ENCODE results near the gene GKN2.
"Not testable (repeated sequence)": the region's sequence is repeated elsewhere in the genome, so short reads cannot be mapped to it uniquely, and the experiment has no call there.

Gene GKN2

GRCh38 chr2:68917034-68917718 lies 35.5 kb downstream of the GKN2 start:
- DNase-seq = no peak

DNA sequence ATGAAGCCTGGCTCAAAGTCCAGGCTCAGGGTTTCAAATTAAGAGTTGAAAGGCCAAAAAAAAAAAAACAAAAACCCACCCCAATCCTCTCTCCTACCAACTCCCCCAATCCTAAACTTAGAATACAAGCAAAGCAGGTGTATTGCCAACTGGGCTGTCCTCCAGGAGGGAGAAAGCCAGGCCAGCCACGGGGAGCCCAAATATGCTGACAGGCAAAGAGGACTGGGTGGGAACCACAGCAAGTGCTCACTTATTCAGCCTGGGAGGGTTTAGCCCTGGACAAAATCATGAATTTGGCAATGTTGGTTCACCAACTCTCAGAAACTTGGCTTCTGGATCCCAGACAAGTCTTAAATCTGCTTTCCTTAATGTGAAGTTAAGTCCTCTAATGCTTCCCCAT lies 36.5 kb downstream of the GKN2 start:
- DNase-seq = no peak

GRCh38 chr2:68915393-68915792 lies 37.3 kb downstream of the GKN2 start:
- DNase-seq = no peak

DNA sequence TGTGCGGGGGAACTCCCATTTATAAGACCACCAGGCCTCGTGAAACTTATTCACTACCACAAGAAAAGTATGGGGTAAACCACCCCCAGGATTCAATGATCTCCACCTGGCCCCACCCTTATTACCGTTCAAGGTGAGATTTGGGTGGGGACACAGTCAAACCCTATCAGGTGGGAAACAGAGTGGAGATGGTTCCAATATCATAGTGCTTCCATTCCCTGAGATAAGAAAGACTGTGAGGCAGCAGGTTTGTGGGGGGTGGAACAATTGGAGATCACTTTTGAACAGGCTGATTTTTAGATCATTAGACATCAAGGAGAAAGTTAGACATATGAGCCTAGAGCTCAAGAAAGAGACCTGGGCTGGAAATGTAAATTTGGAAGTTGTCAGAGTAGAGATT lies 39.3 kb downstream of the GKN2 start:
- no peak for DNase-seq

GRCh38 chr2:68912732-68913131 lies 40.0 kb downstream of the GKN2 start:
- DNase-seq = no peak

DNA sequence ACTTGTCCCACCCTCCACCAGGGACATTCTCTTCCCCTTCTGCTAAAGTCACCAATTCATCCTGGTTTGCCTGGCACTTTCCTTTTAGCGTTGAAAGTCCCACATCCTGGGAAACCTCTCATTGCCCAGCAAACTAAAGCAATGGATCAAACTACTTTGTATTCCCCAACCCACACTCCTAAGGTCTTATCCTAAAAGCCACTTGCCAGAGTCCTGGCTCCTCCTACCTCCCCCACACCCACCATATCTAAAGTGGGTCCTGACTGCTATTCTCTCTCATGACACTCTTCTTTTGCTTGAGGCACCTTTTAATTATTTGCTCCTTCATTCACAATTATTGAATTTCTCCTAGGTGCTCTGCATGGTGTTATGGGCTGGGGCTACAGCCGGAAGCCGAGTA lies 40.6 kb downstream of the GKN2 start:
- no peak for DNase-seq

- DNase-seq = no peak
Observed at GRCh38 chr2:68911709-68912108, 41.0 kb downstream of the GKN2 start.

- DNase-seq = no peak
Observed at GRCh38 chr2:68911246-68911645, 41.4 kb downstream of the GKN2 start.

DNA sequence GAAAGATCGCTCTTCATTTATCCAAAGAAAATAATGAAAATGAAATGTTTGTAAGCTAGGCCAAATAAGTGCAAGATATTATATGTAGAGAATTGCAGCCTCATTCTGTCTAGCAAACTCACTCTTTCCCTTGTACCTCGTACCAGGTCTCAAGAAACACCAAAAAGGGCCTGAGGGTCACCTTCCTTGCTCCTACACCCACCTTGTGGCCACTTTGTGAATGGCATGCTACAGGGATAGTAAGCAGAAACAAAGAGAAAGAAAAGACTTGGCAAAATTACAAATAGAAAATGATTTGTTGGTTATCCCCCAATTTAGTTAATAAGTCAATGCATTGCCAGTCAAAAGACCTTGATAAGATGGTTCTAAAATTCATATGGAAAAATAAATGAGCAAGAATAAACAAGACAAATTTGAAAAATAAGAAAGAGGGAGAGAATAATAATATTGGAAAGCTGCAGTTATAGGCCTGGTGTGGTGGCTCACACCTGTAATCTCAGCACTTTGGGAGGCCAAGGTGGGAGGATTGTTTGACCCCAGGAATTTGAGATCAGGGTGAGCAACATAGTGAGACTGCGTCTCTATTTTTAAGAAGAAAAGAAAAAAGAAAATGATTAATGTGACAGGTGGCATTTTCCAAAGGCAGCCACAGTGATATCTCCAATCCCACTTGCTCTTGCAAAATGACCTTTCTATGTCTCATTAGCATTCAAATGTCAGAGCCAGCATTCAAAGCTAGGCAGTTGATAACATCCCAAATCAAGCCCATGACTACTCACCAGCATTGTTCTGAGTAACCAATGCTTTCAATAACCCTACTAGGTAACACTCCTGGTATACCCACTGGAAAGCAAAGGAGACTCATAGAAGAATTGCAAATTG lies 42.7 kb downstream of the GKN2 start:
- DNase-seq = peak; percentile 54

DNA sequence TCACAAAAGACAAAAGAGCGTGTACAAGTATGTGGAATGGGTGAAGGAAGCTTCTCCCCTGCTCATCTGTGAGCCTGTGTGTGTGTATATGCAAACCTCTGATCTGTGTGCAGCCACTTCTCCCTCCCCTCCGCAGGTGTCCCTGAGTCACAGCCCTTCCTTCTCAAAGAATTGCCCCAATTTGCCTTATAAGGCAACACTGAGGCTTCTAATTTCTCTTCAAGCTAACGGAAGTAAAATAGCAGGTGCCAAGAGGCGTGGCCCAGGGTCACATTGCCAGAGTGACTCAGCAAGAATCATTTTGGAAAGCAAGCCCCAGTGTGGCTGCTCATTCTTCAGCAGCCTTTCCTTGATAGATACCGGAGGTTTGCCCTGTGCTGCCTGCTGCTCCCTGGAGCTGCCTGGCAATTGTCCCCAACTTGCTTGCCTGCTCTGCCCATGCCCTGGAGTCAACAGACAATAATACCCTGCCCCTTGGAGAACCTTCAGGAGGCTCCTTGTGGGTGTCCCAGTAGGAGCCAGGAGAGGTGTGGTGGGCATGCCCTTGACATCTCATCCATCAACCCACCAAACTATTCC lies 44.2 kb downstream of the GKN2 start:
- DNase-seq = no peak

DNA sequence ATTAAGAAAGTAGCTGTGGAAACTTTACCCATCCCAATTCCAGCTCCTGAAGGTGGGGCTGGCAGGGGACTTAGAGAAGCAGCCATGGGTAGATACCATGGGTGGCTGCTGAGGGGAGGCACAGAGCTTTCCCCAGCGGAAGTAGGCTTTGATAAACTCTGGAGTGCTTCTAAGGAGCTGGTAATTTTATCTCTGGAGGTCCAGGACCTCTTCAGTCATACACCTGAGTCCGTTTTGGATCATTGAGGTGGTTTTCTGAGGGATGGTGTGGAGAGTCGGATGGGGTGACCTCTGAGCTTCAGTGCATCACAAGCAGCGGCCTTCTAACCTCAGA lies 44.8 kb downstream of the GKN2 start:
- DNase-seq = no peak

DNA sequence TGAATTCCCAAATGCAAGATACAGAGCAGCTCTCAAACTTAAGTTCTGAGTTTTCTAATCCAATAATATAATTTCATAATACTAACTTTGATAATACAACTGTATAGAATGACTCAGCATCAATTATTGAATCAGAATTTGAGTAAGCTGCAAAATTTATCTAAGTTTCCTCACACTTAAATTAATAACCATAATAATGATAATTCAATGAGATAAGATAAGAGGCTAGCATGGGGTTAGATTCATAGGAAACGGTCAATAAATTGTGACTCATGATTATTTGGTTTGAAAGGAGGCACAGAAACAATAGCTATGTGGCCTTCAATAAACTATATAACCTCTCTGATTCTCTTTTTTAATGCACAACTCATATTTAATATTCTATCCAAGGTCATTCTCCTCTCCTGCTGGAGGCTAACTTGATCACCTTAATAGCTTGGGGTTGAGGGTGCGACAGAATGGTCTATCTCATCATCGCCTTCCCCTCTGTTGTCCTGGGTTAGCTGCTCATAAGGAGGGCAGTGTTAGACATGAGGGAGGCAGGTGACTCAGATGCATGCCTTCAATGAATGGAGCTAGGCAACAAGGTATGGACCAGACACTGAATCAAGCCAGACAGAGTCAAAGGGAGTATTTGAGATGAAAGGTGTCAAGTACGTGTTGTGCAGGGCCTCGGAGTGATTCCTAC lies 45.3 kb downstream of the GKN2 start:
- no peak for DNase-seq

- DNase-seq = no peak
Observed at GRCh38 chr2:68906716-68907115, 46.0 kb downstream of the GKN2 start.

- DNase-seq = no peak
Observed at GRCh38 chr2:68905116-68905515, 47.6 kb downstream of the GKN2 start.

GRCh38 chr2:68901561-68901960 lies 51.1 kb downstream of the GKN2 start:
- no peak for DNase-seq

DNA sequence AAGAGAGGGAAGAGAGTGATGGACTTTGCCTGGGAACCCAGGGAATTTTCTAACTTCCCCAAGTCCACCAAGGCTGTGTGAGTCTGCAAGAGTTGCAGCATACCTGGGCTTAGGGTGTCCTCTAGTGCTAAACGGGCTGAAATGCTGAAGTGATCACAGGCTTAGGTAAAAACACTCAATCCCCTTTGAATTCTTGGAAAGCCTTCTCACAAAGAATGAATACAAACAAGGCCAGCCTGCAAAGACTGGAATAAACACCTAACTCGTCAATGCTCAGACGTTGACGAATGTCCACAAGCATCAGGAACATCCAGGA lies 51.5 kb downstream of the GKN2 start:
- DNase-seq = no peak

DNA sequence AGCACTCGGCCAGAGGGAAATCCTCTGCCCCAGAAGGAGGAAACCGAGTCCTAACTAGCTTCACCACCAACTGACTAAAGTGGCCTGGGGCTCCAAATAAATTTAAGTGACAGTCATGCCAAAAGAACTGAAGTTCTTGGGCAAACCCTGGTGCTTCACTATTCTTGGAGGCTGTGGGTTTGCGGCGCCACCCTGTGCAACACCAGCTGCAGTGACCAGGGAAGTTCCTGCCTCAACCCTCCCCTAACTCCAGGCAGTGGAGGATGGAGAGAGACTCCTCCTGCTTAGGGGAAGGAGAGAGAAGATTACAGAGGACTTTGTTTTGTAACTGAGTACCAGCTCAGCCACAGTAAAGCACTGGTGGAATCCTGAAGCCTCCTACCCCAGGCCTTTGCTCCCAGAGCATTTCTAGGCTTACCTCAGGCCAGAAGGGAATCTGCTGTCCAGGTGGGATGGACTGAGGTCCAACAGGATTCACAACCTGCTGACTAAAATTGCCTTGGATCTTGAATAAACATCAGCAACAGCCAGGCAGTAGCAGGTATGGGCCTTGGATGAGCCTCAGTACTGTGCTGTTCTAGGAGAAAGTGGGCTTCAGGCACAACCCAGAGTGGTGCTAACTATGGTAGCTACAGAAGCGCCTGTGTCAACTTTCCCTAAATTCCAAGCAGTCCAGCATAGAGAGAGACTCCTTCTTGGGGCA lies 52.0 kb downstream of the GKN2 start:
- DNase-seq = no peak

DNA sequence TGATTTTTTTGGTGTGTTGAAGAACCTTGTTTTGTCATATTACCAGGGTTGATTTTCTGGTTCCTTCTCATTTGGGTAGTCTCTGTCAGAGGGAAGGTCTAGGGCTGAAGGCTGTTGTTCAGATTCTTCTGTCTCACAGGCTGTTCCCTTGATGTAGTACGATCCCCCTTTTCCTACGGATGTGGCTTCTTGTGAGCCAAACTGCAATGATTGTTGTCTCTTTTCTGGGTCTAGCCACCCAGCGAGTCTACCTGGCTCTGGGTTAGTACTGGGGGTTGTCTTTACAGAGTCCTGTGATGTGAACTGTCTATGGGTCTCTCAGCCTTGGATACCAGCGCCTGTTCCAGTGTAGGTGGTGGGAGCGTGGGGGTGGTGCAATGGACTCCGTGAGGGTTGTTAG lies 56.7 kb downstream of the GKN2 start:
- DNase-seq = not testable (repeated sequence)
